Measurements from ENCODE around the gene IL16. TPM values are rescaled to one million over a fixed set of nuclear protein-coding genes. Genes with fewer than 3 reads are reported as not detected.

The IL16 gene
- total RNA-seq, 1 experiment from 2014 or later: not detected

DNA sequence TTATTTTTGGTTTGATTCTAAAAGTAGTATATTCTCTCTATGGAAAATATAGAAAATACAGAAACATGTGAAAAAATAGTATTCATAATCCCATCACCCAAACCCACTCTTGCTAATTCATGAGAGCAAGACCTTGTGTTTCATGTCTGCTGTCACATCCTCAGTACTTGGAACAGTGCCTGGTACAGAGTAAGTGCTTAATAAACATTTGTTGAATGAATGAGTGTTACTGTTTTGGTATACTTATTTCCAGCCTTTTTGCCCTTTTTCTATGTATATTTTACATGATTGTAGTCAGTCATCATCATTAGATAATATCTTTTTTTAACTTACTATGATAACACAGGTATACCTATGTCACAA, 59.3 kb downstream of the IL16 start:
- H3K36me3 Mint-ChIP-seq (ENCODE audit: insufficient read depth, unreplicated experiment): no peaks in the 10 kb centered on the region
- BruUV-seq (replicated peaks): no TSS peak
- no peaks in the 10 kb centered on the region for H3K9me3 Mint-ChIP-seq (ENCODE audit: low read depth, unreplicated experiment)
- no peak for DNase-seq
- CTCF ChIA-PET: no interaction called here
- no peak overlapping the region for H3K27ac Mint-ChIP-seq (ENCODE audit: unreplicated experiment)
- intact Hi-C loops (cut with micrococcal nuclease; ENCODE audit: unreplicated experiment): loop anchor here (5.0 kb wide), 1 partner anchor 259 kb away; no protein-coding TSS in a partner anchor
- no peak overlapping the region for H3K4me3 Mint-ChIP-seq (ENCODE audit: low read depth, unreplicated experiment)
- no peaks in the 10 kb centered on the region for H3K4me1 Mint-ChIP-seq (ENCODE audit: low read depth, unreplicated experiment)
- TF ChIP-seq CTCF (IDR thresholded peaks at IDR 0.05; ENCODE audit: unreplicated experiment): no peak
- H3K27me3 Mint-ChIP-seq (ENCODE audit: unreplicated experiment): peaks cover 85% of the 10 kb centered on the region

DNA sequence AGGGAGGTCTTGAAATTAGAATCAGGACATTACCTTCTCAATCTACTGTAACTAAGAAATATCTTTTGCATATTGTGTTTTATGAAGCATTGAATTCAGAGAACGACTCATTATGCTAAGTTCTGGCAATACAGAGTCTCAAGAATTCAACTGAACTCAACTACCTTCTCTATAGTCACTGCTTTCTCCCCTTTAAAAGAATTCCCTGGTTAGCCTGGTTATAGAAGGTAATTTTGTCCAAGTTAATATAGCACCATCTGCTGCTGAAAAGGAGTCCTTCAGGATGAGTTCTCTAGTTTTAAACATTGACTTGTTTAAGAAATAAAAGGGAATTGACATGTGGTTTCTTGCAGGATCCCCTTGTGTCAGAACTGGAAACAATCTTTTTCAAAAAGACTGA, 60.2 kb downstream of the IL16 start:
- H3K27me3 Mint-ChIP-seq (ENCODE audit: unreplicated experiment): peaks cover 75% of the 10 kb centered on the region
- peak; percentile 19 for TF ChIP-seq CTCF (IDR thresholded peaks at IDR 0.05; ENCODE audit: unreplicated experiment)
- no peaks in the 10 kb centered on the region for H3K36me3 Mint-ChIP-seq (ENCODE audit: insufficient read depth, unreplicated experiment)
- H3K4me3 Mint-ChIP-seq (ENCODE audit: low read depth, unreplicated experiment): no peak overlapping the region
- H3K9me3 Mint-ChIP-seq (ENCODE audit: low read depth, unreplicated experiment): no peaks in the 10 kb centered on the region
- H3K4me1 Mint-ChIP-seq (ENCODE audit: low read depth, unreplicated experiment): no peaks in the 10 kb centered on the region
- no peak overlapping the region for H3K27ac Mint-ChIP-seq (ENCODE audit: unreplicated experiment)
- CTCF ChIA-PET: interaction anchor here (1.5 kb wide), 1 partner anchor 9 kb away, joined by 5 read pairs; no protein-coding TSS in a partner anchor
- intact Hi-C loops (cut with micrococcal nuclease; ENCODE audit: unreplicated experiment): loop anchor here (5.0 kb wide), 1 partner anchor 260 kb away; no protein-coding TSS in a partner anchor
- BruUV-seq (replicated peaks): no TSS peak
- DNase-seq: no peak

DNA sequence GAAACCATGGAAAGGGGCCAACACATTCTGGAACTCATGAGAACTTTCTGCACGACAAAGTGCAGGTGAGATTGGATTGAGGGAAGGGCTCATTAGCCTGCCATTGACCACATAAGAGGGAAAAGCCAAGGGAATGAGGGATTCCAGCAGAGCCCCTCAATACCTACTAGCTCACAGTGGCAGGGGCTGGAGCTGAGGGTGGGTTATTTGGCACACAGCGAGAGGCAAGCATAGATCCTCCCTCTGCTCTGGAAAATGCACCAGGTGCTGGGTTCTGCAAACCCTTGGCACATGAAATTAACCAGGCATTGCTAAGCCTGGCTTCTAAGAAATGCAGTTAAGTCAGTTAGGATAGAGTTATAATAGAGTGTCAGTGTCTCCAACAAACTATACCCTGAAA, 60.8 kb downstream of the IL16 start:
- no peak for DNase-seq
- H3K4me1 Mint-ChIP-seq (ENCODE audit: low read depth, unreplicated experiment): no peaks in the 10 kb centered on the region
- CTCF ChIA-PET: interaction anchor here (1.5 kb wide), 1 partner anchor 9 kb away, joined by 5 read pairs; no protein-coding TSS in a partner anchor
- H3K36me3 Mint-ChIP-seq (ENCODE audit: insufficient read depth, unreplicated experiment): no peaks in the 10 kb centered on the region
- intact Hi-C loops (cut with micrococcal nuclease; ENCODE audit: unreplicated experiment): loop anchor here (5.0 kb wide), 1 partner anchor 260 kb away; no protein-coding TSS in a partner anchor
- H3K9me3 Mint-ChIP-seq (ENCODE audit: low read depth, unreplicated experiment): no peaks in the 10 kb centered on the region
- H3K4me3 Mint-ChIP-seq (ENCODE audit: low read depth, unreplicated experiment): no peak overlapping the region
- BruUV-seq (replicated peaks): no TSS peak
- H3K27me3 Mint-ChIP-seq (ENCODE audit: unreplicated experiment): peaks cover 70% of the 10 kb centered on the region
- no peak for TF ChIP-seq CTCF (IDR thresholded peaks at IDR 0.05; ENCODE audit: unreplicated experiment)
- H3K27ac Mint-ChIP-seq (ENCODE audit: unreplicated experiment): no peak overlapping the region

GRCh38 chr15:81258455-81258854, 61.8 kb downstream of the IL16 start:
- Mint-ChIP-seq H3K27ac (ENCODE audit: unreplicated experiment) (no peak overlapping the region), H3K4me1 (ENCODE audit: low read depth, unreplicated experiment) (no peaks in the 10 kb centered on the region), H3K36me3 (ENCODE audit: insufficient read depth, unreplicated experiment) (no peaks in the 10 kb centered on the region), H3K27me3 (ENCODE audit: unreplicated experiment) (peaks cover 60% of the 10 kb centered on the region), H3K4me3 (ENCODE audit: low read depth, unreplicated experiment) (no peak overlapping the region), H3K9me3 (ENCODE audit: low read depth, unreplicated experiment) (no peaks in the 10 kb centered on the region)
- no TSS peak for BruUV-seq (replicated peaks)
- CTCF ChIA-PET: interaction anchor here (1.5 kb wide), 1 partner anchor 8 kb away, joined by 5 read pairs; no protein-coding TSS in a partner anchor
- intact Hi-C loops (cut with micrococcal nuclease; ENCODE audit: unreplicated experiment): loop anchor here (5.0 kb wide), 1 partner anchor 261 kb away; no protein-coding TSS in a partner anchor
- TF ChIP-seq CTCF (IDR thresholded peaks at IDR 0.05; ENCODE audit: unreplicated experiment): no peak
- no peak for DNase-seq
